Epidermal melanocyte (primary cell): ENCODE data around the gene KRT38.
"Not testable (repeated sequence)": the region's sequence is repeated elsewhere in the genome, so short reads cannot be mapped to it uniquely, and the experiment has no call there.

Source experiments
- DNase-seq: peaks from one replicate; pipeline ENCODE4 v3.0.0; 2011; ENCODE audit warnings: low spot score; ENCODE audit not compliant: insufficient read length

The KRT38 gene

DNA sequence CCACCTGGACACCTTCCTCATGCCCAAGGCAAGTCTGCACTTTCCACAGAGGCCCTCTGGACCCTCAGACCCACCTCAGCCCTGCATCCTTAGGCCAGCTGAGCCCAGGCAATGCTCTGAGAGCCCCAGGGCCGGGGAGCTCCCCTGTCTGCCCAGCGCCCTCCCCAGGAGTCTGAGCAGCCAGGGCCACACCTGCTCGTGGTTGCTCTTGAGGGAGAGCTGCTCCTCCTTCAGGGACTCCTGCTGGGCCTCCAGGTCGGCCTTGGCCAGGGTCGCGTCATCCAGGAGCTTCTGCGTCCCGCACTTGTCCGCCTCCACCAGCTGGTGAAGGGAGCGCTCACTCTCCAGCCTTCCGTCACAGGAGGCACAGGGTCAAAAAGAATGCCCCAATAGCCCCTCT is 18.2 kb downstream of the KRT38 start:
- not testable (repeated sequence) for DNase-seq

DNA sequence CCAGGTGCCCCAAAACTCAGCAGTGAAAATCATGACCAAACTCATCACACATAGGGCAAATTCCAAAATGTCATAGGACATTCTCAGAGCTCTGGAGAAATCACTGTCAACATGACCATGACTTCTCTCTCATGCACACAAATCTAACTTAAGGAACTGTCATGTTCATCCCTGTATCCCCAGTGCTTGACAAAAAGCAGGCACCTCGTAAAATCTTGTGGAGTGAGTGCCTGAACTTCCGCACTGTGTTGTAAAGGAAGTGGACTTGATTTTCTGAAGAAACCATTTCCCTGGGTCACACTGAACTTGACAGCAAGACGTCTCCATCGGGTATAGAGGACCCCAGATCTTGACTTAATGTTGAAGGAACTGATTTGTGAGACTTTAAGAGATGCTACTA is 19.2 kb downstream of the KRT38 start:
- DNase-seq = no peak

DNA sequence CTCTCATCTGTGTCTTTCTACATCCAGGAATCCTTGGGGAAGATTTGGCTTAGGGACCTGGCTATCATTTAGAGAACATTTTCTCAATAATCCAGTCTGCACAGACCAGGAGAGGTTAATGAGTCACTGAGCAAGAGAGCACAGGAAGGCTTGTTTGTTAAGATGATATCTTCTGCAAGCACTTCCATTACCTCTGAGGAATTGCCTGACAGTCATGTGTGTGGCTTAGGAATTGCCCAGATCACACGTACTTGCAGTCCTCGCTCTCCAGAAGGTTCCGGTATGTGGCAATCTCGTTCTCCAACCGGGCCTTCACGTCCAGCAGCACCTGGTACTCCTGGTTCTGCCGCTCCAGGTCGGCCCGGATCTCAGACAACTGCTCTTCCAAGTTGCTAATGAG is 19.7 kb downstream of the KRT38 start:
- DNase-seq = no peak

DNA sequence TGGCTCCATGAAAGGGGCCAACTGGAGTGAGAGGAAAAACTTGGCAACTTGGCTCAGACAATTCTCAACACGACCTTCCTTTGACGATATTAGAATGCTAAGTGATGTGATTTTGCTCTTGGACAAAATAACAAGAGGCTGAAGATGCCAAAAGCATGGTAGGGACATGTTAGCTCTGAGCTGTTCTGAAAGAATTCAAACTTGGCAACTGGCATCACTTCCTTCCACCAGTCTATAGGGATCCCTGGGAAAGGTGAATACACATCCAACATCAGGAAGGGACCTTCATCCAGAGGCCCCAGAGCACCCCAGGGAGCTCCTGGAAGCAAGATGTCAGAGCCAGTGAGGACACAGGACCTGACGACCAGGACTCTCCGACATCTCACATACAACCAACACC is 20.6 kb downstream of the KRT38 start:
- DNase-seq = no peak

DNA sequence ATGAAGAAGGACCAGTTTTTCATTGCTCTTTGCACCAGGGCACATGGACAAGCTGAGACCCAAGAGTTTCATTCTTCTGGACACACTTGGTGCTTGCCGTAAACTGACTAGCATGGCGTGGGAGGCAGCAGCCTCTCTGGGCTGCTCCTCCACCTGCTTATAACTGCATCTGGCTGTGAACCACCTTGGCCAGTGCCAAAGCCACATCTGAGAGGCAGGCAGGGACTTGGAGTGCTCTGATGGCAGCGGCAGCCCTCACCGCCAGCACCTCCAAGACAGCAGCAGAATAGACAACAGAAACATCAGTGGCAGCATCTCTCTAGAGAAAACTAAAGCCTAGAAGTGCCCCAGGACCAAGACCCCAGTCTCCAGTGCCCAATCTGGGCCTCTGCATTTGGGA is 21.1 kb downstream of the KRT38 start:
- no peak for DNase-seq

DNA sequence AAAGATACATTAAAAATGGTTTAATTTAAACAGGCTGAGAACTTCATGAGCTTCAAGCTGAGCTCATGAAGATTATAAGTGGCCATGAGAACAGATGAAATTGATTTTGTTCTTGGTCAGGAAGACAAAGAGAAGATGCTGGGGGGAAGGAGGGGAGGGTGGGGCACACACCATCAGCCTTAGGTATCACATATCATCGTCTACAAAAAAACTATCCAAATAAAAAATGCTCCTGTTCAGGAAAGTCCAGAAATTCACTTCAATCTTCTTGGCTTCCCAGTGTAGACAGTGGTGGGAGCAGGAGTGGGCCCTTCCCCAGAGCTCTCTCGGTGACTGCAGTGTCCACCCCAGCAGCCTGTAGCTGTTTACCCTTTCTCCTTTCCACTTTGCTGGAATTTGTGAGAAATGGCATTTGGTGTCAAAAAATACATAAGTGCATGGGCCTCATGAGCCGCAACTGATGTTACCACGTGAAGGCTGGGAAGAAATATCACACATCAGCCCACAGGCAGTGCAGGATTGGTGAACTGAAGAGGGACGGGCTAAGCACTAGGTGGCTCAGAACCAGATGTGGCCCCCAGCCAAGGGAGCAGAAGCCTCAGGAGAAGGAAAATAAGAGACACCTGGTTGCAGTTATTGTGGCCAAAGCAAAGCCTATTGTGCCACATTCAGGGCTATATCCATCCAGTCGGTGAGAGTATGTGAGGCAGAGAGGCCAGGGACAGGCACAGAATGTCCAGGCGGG is 22.5 kb downstream of the KRT38 start:
- no peak for DNase-seq

DNA sequence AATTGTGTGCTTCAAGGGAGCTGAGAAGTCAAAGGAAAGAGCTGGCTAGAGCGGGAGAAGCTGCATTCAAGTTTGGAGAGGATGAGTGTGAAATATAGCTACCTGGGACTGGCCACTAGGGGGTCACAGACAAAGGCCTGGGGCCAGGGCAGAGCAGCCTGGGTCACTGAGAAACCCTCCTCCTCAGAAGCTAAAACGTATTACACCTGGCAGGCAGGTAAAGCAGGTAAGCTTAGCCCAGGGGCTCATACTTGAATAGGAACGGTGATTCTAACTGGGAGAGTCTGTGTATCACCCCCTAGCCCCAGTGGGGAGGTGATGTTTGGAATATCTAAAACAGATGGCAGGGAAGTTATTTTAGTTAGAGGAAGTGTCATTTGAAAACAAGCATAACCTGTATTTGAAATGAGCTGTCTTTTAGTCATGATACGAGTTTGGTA is 23.2 kb downstream of the KRT38 start:
- DNase-seq = no peak

DNA sequence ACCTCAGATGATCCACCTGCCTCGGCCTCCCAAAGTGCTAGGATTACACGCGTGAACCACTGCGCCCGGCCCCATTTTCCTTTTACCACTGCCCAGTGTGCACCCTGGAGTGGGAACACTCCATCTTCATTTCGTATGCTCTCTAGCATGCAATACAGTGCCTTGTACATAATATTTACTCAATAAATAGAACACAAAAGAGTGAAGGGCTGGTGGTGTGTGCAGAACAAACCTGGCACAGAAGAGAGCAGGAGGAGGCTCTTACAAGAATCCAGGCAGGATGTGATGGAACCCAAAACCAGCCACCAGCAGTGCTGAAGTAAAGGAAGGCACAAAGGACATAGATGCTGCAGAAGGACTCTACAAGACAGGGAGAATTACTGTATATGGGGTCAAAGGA is 23.7 kb downstream of the KRT38 start:
- DNase-seq = no peak

DNA sequence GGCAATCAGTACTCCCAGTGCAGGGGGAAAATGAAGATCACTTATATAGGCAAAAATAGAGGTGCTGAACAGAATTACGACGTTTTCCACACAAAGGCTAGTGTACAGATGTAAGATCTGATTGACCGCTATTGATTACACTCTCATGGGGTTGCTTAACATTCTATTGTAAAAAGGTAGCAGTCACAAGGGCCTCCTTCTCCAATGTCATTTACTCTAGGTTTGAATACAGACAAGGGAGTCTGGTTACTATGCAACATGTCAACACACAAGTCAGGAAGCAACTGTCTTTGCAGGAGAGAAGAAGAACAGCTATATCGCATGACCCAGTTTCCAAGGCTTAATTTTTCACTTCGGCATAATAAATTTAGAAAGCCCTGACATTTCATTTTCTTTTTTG is 24.3 kb downstream of the KRT38 start:
- no peak for DNase-seq

DNA sequence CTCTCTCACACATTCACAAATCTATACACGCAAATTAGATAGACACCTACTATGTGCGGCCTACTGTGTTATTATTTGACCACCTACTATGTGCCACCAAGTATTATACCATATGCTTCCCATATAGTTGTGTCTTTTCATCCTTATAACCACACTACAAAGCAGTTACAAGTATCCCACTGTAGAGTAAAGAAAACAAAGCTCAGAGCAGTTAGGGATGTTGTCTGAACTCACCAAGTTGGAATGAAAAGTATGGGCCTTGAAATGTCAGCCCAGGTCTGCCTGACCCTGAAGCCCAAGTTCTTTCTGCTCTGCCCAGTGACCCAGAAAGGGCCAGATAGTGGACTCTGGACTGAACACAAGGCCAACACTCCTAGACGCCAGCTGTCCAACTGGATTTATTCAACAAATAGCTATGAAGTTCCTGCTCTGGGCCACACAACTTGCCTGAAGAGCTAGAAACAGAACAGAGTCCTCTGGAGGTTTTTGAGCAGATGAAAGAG is 24.9 kb downstream of the KRT38 start:
- DNase-seq = no peak

DNA sequence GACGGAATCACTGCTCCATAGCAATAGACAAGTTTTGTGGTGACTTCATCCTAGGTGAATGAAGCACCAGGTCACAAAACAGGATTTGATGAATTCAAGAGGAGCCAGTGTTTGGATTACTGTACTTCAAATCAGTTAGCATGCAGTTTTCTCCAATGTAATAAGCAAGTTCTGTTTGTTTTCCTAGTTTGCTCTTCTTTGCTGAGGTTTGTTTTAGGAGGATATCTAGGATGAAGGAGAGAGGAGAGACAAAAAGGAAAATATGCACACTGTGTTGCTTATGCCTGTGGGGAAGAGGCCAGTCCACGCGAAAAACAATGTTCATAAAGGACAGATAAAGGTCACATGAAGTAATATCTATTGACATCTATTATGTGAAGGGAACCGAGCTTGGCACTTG is 25.4 kb downstream of the KRT38 start:
- DNase-seq = no peak

DNA sequence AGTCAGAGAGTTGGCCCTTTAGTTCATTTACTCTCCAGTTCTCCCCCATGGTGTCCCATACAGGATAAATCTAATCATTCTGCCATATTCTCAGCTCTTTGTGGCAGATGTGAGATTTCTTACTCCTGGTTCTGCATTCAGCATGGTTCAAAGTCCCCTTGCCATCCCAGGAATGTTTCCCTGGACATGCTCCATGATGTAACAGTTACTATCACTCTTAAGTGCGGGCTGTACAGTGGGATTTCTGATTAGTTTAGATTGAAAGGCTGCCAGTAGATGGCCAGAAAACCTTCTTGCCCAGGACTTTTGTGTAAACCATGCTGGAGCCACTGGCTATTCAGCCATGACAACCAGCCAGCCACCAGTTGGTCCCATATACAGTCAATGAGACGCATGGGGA is 26.8 kb downstream of the KRT38 start:
- DNase-seq = no peak

DNA sequence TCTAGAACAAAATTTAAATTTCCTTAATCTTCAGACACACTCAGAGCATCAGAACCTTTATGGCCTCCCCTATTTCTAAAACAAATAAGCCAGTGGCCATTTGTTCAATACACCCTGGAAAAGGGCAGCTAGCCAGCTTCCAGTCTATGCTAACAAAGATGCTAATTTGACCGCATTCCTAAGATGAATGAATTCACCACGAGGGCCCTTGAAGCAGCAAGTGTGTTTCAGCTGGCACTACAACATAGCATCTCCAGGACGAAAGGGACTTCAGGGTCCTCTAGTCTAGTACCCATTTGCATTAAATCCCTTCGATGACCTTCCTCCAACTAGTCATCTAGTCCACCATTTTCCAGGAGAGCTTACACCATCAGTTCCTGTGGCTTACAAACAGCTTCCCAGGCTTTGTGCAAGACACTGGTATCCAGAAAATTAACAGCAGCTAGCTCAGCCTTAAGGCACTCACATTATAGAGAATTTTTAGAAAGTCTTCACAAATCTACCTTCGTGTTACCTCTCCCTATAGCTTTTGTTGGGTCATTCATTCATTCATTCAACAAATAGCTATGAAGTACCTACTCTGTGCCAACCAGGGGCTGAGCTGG is 27.3 kb downstream of the KRT38 start:
- DNase-seq = no peak

DNA sequence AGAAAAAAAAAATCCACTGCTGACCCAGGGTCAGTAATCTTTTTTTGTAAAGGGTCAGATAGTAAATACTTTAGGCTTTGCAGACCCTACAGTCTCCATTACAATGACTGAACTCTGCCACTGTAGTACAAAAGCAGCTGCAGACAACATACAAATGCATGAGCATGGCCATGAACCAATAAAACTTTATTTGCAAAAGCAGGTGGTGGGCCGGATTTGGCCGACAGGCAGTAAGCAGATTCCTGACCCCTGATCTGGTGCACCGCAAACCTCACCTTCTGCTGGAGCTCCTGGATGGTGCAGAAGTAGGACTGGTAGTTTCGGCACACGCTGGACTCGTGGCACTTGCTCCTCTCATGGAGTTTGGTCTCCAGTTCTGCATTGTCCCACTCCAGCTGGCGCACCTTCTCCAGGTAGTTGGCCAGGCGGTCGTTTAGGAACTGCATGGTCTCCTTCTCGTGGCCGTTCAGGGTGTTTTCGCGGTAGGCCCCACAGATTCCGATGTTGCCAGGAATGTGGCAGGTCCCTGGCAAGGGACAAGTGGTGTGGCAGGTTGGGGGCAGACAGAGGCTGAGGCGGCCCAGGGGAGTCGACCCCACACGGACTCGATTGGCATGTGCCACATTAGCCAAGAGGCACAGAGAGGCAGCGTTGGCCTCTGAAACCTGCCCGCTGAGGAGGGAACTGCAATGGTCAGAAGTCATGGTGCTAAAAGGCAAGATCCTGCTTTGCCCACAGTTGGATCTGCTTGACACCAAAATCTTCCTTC is 29.5 kb downstream of the KRT38 start:
- no peak for DNase-seq

DNA sequence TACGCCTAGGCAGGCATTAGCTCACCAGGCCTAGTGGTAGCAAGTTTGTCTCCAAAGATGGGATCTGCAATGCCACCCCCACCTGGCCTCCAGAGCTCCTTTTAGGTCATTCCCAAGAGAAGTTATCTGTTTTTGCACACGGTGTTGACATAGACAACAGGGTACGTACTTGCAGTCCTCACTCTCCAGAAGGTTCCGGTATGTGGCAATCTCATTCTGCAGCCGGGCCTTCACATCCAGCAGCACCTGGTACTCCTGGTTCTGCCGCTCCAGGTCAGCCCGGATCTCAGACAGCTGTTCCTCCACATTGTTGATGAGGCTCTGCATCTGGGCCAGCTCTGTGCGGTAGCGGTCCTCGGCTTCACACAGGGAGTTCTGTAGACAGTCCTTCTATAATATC is 33.6 kb downstream of the KRT38 start:
- DNase-seq = no peak

DNA sequence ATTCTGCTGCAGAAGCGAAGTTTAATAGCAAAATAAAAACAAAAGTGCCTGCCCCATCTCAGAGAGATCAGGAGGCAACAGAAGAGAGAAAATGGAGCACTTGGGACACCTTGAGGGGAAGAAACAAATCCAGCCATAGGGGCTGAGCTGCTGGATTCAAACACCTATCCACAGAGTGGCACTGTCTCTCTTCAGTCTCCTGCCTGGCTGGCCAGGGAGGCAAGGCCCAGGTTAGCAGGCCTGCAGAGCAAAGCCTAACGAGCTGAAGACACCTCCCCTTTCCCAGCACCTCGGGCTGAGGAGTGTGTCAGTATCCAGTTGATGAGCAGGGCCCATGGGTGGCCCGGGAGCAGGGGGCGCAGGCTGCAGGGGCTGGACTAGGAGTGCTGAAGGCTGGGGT is 34.6 kb downstream of the KRT38 start:
- no peak for DNase-seq

DNA sequence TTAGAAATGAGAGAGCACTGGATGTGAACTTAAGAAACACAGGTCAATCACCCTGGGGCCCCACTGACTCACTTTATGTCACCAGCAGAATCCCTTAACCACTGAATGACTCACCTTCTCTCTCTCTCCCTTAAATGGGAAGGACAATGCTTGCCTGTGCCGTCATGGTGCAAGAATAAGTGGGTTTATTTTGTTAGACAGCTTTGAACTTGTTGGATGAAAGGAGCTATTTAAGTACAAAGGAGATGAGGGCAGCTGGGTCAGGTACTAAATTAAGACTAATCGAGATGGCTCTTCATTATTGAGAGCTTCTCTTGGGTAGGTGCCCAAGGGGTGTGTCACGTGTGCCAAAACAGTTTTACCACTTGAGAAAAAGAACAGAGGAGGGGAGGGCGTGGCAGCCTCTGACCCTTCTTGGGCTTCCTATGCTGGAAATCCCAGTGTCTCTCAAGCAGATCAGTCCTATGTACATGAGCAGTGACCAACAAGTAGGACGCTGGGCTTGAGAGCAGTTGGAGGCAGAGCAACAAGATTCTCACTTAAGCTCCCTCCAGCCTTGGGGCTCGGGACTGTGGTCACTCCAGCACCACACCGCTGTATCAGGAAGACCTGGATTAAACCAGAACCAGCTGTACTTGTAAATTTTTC is 36.6 kb downstream of the KRT38 start:
- no peak for DNase-seq

DNA sequence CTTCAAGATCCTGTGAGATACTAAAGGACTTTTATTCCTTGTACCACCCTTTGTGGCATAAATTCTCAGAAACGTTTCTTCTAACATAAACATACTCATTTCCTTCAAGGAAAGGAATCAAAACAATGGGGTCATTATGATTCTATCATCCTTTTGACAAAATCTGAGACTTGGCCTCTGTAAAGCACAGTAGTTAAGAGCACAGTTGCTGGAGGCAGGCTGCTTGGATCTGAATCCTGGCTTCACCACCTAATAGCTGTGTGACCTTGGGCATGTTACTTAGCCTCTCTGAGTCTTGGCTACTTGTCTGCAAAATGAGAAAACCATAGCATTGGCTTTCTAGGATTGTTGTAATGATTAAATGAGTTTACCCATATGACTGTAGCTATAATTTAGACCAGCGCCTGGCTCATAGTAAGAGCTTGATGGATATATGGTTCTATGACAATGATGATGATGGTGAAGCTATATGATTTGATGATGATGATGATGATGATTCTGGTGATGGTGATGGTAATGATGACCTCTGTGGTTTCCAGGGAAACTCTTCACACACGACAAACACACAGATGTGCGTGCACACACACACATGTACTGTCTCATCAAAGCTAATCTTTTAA is 37.3 kb downstream of the KRT38 start:
- no peak for DNase-seq

DNA sequence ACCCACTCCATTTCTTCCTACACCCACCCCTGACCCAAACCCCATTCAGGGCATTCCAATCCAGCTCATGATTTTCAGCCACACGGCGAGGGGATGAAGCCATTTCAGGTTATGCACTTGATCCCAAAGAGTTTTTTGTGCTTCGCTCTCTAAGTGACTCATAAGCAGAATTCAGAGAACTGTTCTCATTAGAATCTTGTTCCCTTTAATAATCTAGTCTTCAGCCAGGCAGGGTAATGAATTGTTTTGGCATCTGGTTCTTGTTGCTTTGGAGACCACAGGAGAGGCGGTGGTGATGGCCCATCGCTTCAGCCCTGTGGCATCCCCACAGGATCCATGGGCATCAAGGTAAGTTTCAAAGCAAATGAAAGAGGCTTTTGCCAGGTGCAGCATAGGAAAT is 38.6 kb downstream of the KRT38 start:
- no peak for DNase-seq

DNA sequence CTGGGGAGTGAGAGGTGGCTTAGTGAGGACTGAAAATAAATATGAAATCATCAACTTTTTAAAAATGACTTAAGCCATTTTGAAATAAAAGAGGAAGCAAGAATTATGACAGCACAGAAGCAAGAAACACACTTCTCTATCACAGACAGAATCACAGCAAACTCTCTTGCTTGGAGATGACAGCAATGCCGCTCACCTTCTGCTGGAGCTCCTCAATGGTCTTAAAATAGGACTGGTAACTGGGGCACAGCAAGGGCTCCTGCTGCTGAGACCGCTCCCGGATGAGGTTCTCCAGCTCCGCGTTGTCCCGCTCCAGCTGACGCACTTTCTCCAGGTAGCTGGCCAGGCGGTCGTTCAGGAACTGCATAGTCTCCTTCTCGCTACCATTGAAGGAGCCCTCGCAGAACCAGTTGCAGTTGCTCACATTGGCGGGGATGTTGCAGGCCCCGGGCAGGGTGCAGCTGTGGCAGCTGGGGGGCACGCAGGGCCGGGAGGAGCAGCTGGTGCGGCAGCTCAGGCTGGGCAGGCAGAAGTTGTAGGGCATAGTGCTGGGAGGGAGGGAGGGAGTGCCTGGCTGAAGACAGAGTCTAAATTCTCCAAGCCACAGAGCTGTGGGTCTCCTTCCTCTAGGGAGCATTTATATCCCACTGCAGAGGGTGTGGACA is 43.7 kb downstream of the KRT38 start, which contains the start of gene KRT31:
KRT31 (minus strand) TSS at position 613 of the 665 bp plus-strand sequence; CDS start at position 544, 69 bp downstream.
- no peak for DNase-seq

DNA sequence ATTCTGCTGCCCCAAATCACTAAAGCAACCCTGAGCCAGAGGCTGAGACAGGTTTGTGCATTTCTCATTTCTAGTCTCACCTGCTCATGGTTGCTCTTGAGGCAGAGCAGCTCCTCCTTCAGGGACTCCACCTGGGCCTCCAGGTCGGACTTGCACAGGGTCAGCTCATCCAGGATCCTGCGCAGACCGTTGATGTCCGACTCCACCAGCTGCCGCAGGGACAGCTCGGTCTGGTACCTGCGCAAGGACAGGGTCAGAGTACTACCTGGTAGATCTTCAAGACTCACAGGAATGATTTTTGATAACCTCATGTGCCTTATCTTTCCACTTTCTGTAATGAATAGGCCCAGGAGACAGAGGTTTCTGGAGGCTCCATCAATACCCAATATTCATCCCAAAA is 44.4 kb downstream of the KRT38 start:
- DNase-seq = no peak
